Stomach smooth muscle (tissue), 2 donors: Measurements from ENCODE around the gene NBPF20.
"Not testable (repeated sequence)": the region's sequence is repeated elsewhere in the genome, so short reads cannot be mapped to it uniquely, and the experiment has no call there.

ENCODE experiments used
- H3K27ac ChIP-seq: one replicate; pipeline ENCODE4 v1.7.0; 2013; ENCODE audit warnings: mild to moderate bottlenecking, low read length, inconsistent platforms
- H3K27me3 ChIP-seq, 2 donors: one replicate each; pipeline ENCODE4 v1.7.0; 2013; ENCODE audit warnings: low read length in 2 of 2; ENCODE audit not compliant: insufficient read depth in 2 of 2, control insufficient read depth in 1 of 2
- H3K36me3 ChIP-seq, 2 donors: one replicate each; pipeline ENCODE4 v1.7.0; 2013; ENCODE audit warnings: low read length in 2 of 2; ENCODE audit not compliant: control insufficient read depth in 2 of 2, insufficient read depth in 2 of 2
- H3K4me1 ChIP-seq: one replicate; pipeline ENCODE4 v1.7.0; 2013; ENCODE audit warnings: low read length; ENCODE audit not compliant: control insufficient read depth, insufficient read depth
- H3K4me3 ChIP-seq, 2 donors: one replicate each; pipeline ENCODE4 v1.7.0; 2013; ENCODE audit warnings: low read length in 2 of 2
- H3K9ac ChIP-seq, 2 donors: one replicate each; pipeline ENCODE4 v1.7.0; 2013; ENCODE audit warnings: low read length in 2 of 2, mild to moderate bottlenecking in 1 of 2
- H3K9me3 ChIP-seq, 2 donors: one replicate each; pipeline ENCODE4 v1.7.0; 2013; ENCODE audit warnings: low read length in 2 of 2; ENCODE audit not compliant: control insufficient read depth in 2 of 2
- donor health status: healthy.
- donor health status: Pancreatic carcinoma.

NBPF20 gene

GRCh38 chr1:145424612-145425435, 579 bp downstream of the NBPF20 start:
- Histone ChIP-seq H3K4me3 (peak overlapping the region; percentile 65 to 79), H3K27me3 (peaks cover 7 to 17% of the 10 kb centered on the region in 2 donors), H3K9ac (peak overlapping the region; percentile 42 to 45)
- not testable (repeated sequence) for H3K9me3 ChIP-seq, H3K36me3 ChIP-seq, H3K27ac ChIP-seq, H3K4me1 ChIP-seq

DNA sequence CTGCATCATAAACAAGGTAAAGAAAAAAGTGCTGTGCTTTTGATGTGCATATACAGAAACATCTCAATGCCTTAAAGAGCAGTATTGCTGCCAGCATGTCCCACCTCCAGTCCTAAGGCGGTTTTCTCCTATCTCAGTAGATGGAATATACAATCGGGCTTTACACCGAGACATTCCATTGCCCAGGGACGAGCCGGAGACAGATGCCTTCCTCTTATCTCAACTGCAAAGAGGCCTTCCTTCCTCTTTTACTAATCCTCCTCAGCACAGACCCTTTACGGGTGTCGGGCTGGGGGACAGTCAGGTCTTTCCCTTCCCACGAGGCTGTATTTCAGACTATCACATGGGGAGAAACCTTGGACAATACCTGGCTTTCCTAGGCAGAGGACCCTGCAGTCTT, 10.3 kb downstream of the NBPF20 start:
- not testable (repeated sequence) for H3K9me3 ChIP-seq, H3K9ac ChIP-seq, H3K27me3 ChIP-seq, H3K36me3 ChIP-seq, H3K27ac ChIP-seq, H3K4me3 ChIP-seq, H3K4me1 ChIP-seq

- H3K36me3 ChIP-seq, H3K4me1 ChIP-seq, H3K9ac ChIP-seq, H3K27ac ChIP-seq, H3K9me3 ChIP-seq, H3K4me3 ChIP-seq, H3K27me3 ChIP-seq: not testable (repeated sequence)
Observed at GRCh38 chr1:145407266-145407665, 18.1 kb downstream of the NBPF20 start.

DNA sequence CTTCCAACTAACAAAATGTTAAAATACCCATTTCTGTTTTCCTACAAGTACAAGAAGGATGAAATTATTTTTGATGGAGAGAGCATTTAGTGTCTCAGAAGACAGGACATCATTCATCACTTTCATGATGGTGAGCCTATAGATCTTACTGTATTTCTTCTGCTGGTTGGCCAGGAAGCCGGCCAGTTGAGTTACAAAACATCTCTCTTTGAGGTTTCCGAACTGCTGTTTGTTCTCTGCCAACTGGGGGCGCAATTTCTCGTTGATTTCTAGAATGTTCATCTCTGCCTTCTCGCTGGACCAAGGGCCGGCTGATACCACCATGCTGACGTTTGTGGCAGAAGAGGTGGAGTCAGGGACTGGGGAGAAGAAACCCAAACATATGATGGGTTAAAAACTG, 20.5 kb downstream of the NBPF20 start:
- H3K4me1 ChIP-seq, H3K9ac ChIP-seq, H3K9me3 ChIP-seq, H3K36me3 ChIP-seq, H3K4me3 ChIP-seq, H3K27ac ChIP-seq, H3K27me3 ChIP-seq: not testable (repeated sequence)

- H3K27ac ChIP-seq, H3K27me3 ChIP-seq, H3K9ac ChIP-seq, H3K9me3 ChIP-seq, H3K4me3 ChIP-seq, H3K4me1 ChIP-seq, H3K36me3 ChIP-seq: not testable (repeated sequence)
Observed at GRCh38 chr1:145400701-145401100, 24.7 kb downstream of the NBPF20 start.
